HG02588 (cell line): Measurements from ENCODE around the gene CDK2AP2.
A peak's percentile ranks its signal among the peaks of the same experiment; 100 is the strongest.
"Not testable (repeated sequence)": the region's sequence is repeated elsewhere in the genome, so short reads cannot be mapped to it uniquely, and the experiment has no call there.

ENCODE experiments used
- ATAC-seq: cut with Tn5 transposase; IDR thresholded peaks from one replicate; pipeline ENCODE4 v1.9.1; 2021; ENCODE audit warnings: mild to moderate bottlenecking, moderate library complexity; ENCODE audit not compliant: unreplicated experiment

Gene CDK2AP2

GRCh38 chr11:67468056-67468455 lies 39.9 kb downstream of the CDK2AP2 start:
- no peak for ATAC-seq

DNA sequence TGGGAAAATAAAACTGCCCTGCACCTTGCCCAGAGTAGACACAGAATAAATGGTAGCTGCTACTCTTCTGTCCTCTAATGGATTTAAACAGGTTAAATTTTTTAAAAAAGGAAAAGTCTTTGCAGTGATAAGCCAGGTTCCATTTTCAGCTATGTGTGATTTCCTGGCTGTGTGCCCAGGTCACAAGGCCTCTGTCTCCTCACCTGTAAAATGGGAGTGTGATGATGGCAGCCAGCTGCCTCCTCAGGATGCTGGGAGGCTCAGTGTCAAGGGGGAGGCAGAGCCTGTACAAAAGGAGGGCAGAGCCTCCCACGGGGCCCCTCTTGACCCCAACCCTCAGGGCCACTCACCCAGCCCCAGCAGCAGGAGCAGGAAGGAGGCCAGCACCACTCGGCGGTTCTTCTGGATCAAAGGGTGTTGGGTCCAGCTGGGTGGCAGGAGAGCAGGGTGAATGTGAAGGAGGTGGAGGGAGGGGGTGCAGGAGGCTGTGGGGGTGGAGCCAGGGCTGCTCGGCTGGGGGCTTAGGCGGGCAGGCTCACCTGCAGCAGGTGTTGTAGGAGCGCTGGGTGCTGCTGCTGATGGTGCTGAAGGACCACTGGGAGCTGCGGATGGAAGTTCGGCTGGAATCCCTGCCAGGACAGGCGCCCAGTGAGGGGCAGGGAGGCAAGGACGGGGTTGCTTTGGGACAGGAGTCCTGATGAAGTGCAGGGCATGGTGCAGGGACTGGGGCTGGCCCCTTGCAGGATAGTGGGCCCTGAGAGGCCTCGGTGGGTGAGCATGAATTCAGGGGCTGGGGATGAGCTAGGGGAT lies 40.8 kb downstream of the CDK2AP2 start:
- no peak for ATAC-seq

- no peak for ATAC-seq
These were observed 41.6 kb downstream of the CDK2AP2 start for GRCh38 chr11:67466367-67466766.

GRCh38 chr11:67465530-67465929 lies 42.4 kb downstream of the CDK2AP2 start:
- not testable (repeated sequence) for ATAC-seq

DNA sequence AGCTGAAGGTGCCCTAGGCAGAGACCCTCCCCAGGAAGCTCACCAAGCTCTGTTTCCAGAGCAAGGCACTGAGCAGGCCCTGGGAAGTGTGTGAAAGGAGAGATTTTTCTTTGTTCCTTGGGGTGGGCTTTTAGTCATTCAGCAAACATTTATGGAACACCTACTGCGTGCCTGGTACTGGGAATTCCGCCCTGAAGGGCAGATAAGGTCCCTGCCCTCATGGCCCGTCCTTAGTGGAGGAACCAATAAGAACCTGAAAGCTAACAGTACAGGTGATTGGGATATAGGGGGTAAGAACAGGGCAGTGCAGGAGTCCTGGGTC lies 42.8 kb downstream of the CDK2AP2 start:
- no peak for ATAC-seq

DNA sequence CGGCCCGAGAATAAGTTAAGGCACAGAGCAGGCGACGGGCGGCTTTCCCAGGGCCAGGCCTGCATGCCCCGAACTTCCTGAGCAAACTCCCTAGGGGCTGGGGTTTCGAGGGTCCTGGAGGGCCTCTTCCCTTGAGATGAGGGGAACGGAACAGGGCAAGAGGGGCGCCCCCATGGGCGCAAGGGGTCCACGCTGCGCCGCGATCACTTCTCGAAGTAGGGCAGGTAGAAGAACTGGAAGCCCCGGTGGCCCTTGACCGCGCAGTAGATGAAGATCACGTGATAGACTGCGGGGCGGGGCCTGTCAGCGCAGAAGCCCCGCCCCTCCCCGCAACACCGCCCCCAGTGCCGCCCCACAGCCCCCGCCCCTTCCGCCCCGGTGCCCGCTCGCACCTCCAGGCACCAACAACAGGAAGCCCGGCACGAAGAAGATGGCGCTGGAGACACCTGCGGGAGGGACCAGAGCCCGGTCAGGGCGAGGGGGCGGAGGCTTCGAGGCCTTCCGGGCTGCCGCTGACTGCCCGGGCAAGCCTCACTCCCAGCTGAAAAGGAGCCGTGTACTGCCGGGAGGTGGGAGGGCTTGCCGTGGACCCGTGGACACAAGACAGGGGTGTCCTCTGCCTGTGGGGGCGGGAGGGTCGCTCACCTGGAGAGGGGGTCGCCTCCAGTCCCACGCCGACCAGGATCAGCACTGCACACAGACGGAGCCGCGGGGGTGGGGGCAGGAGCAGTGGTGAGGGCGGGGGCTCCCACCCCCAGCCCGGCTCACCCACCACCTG lies 43.4 kb downstream of the CDK2AP2 start:
- ATAC-seq, result peak; percentile 45

DNA sequence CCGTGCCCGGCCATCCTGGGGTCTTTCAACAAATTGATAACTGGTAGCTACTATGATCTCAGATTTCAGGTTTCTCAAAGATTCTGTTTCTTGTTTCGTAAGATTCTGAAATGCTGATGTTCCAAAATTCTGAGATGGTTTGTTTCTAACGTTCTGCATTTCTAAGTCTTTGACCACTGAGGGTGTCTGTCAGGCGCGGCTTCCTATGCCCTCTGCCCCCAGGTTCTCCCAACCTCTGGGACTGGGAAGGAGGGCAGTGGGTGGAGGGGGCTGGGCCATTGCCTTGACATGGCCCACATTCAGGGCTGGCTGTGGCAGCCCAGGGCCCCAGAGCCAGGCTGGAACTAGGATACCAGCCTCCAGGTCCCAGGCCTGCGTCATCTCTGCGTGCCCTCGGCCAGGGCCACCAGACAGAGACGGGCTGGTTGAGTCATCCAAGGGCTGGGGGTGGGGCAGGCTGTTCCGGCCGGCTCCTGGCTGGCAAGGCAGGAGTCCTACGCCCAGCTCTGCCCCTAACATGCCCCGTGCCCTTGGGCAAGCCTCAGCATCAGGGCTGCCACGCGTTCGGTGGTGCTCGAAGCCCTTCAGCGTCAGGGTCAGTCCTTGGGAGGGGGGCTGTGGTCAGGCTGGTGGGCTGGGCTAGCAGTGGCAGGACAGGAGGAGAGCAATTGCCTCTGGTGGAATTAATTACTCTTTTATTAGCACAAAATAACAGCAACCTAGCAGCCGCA lies 44.1 kb downstream of the CDK2AP2 start:
- no peak for ATAC-seq

DNA sequence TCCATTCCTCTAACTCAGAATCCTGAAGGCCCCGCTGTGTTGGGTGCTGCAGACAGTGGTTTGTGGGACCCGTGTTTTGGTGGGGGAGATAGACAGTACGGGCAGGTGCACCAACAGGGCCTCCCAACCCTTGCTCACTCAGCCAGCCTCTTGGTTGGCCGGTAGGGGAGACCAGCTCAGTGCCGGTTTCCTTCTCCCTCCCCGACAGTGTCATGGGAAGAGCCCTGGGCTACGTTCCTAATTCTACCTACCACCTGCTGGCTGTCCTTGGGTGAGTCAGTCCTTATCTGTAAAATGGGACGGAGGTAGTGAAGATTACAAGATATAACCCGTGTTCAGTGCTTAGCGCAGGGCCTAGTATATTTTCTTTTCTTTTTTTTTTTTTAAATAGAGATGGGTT lies 44.8 kb downstream of the CDK2AP2 start:
- ATAC-seq, result no peak

- ATAC-seq, result no peak
These were observed 49.7 kb downstream of the CDK2AP2 start for GRCh38 chr11:67458266-67458665.

DNA sequence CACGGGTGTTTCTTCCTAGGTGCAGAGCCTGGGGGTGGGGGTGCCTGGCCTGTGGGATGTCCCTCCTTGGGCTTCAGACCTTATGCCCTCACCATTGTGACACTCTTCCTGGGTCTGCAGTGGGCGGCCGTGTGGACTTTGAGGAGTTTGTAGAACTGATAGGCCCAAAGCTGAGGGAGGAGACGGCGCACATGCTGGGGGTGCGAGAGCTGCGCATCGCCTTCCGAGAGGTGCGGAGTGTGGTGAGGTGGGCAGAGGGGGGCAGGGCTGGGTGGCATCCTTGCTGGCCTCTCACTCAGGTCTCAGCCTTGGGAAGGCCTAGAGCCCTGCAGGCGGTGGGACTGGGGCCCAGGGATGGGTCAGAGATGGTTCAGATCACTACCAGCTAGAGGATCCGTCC lies 50.5 kb downstream of the CDK2AP2 start:
- no peak for ATAC-seq
